ENCODE results near the gene FOXD2. TPM values are rescaled to one million over a fixed set of nuclear protein-coding genes. Genes with fewer than 3 reads are reported as not detected.

FOXD2 gene
- total RNA-seq, 4 donors from 2014 or later = 0.11 TPM; not detected in 3

- Histone ChIP-seq H3K9me3 (no peaks in the 10 kb centered on the region), H3K4me3 (no peak overlapping the region), H3K27ac (no peak overlapping the region), H3K4me1 (peaks cover 0 to under 1% of the 10 kb centered on the region in 2 donors), H3K27me3 (peaks cover 23 to 38% (median 30%) of the 10 kb centered on the region in 3 donors), H3K36me3 (no peaks in the 10 kb centered on the region)
- DNase-seq = no peak
- TF ChIP-seq POLR2A (IDR thresholded peaks at IDR 0.05) (no peak), CTCF (IDR thresholded peaks at IDR 0.05 in 4 of 5, conservative IDR thresholded peaks at IDR 0.05 in 1 of 5) (no peak)
- intact Hi-C loops (cut with DNase I; ENCODE audit: low total_unique reads) = no loop called here
- no peak for ATAC-seq
- in situ Hi-C loops (cut with MboI; ENCODE audit: low sequenced_read_pairs in 4 of 4) = no loop called here
Measured at GRCh38 chr1:47460040-47460439, 22.2 kb downstream of the FOXD2 start.

GRCh38 chr1:47460456-47460855 lies 22.6 kb downstream of the FOXD2 start:
- Histone ChIP-seq H3K4me3 (no peak overlapping the region), H3K27me3 (peaks cover 22 to 38% (median 30%) of the 10 kb centered on the region in 3 donors), H3K27ac (no peak overlapping the region), H3K9me3 (no peaks in the 10 kb centered on the region), H3K4me1 (peaks cover 0 to 4% of the 10 kb centered on the region in 2 donors), H3K36me3 (no peaks in the 10 kb centered on the region)
- intact Hi-C loops (cut with DNase I; ENCODE audit: low total_unique reads) (no loop called here), in situ Hi-C loops (cut with MboI; ENCODE audit: low sequenced_read_pairs in 4 of 4) (no loop called here)
- no peak for TF ChIP-seq CTCF (IDR thresholded peaks at IDR 0.05 in 4 of 5, conservative IDR thresholded peaks at IDR 0.05 in 1 of 5)
- no peak for TF ChIP-seq POLR2A (IDR thresholded peaks at IDR 0.05)
- DNase-seq (no peak), ATAC-seq (no peak)

- DNase-seq (no peak), ATAC-seq (peak in 1 of 2 donors; percentile 56)
- no peak overlapping the region for H3K4me3 ChIP-seq
- H3K27ac ChIP-seq = no peak overlapping the region
- intact Hi-C loops (cut with DNase I; ENCODE audit: low total_unique reads) (no loop called here), in situ Hi-C loops (cut with MboI; ENCODE audit: low sequenced_read_pairs in 4 of 4) (no loop called here)
- TF ChIP-seq POLR2A (IDR thresholded peaks at IDR 0.05) (no peak), CTCF (IDR thresholded peaks at IDR 0.05 in 4 of 5, conservative IDR thresholded peaks at IDR 0.05 in 1 of 5) (no peak)
- no peaks in the 10 kb centered on the region for H3K36me3 ChIP-seq
- H3K27me3 ChIP-seq = peaks cover 14 to 22% (median 21%) of the 10 kb centered on the region in 3 donors
- H3K9me3 ChIP-seq = no peaks in the 10 kb centered on the region
- peaks cover 0 to 7% of the 10 kb centered on the region in 2 donors for H3K4me1 ChIP-seq
Measured at GRCh38 chr1:47465605-47466004, 27.8 kb downstream of the FOXD2 start.

GRCh38 chr1:47468709-47469389 lies 31.0 kb downstream of the FOXD2 start:
- ATAC-seq = no peak
- DNase-seq = no peak
- Histone ChIP-seq H3K9me3 (no peaks in the 10 kb centered on the region), H3K27me3 (no peaks in the 10 kb centered on the region), H3K4me1 (peaks cover 0 to 7% of the 10 kb centered on the region in 2 donors), H3K36me3 (no peaks in the 10 kb centered on the region), H3K27ac (no peak overlapping the region), H3K4me3 (no peak overlapping the region)
- intact Hi-C loops (cut with DNase I; ENCODE audit: low total_unique reads) (no loop called here), in situ Hi-C loops (cut with MboI; ENCODE audit: low sequenced_read_pairs in 4 of 4) (no loop called here)
- TF ChIP-seq CTCF (IDR thresholded peaks at IDR 0.05 in 4 of 5, conservative IDR thresholded peaks at IDR 0.05 in 1 of 5) (no peak), POLR2A (IDR thresholded peaks at IDR 0.05) (no peak)

- Histone ChIP-seq H3K9me3 (no peaks in the 10 kb centered on the region), H3K36me3 (no peaks in the 10 kb centered on the region), H3K4me1 (peaks cover 0 to 7% of the 10 kb centered on the region in 2 donors), H3K4me3 (no peak overlapping the region), H3K27ac (no peak overlapping the region), H3K27me3 (no peaks in the 10 kb centered on the region)
- intact Hi-C loops (cut with DNase I; ENCODE audit: low total_unique reads) (no loop called here), in situ Hi-C loops (cut with MboI; ENCODE audit: low sequenced_read_pairs in 4 of 4) (no loop called here)
- TF ChIP-seq POLR2A (IDR thresholded peaks at IDR 0.05) (no peak), CTCF (IDR thresholded peaks at IDR 0.05 in 4 of 5, conservative IDR thresholded peaks at IDR 0.05 in 1 of 5) (no peak)
- DNase-seq = no peak
- ATAC-seq = no peak
Measured at GRCh38 chr1:47469390-47469759, 31.5 kb downstream of the FOXD2 start.

Measured in gastrocnemius medialis (tissue), 4 donors.